WTC11 (cell line): ENCODE measurements around the gene SLC5A5.

ENCODE experiments used
- CREM ChIP-seq: sonication (generic); formaldehyde crosslinking; IDR thresholded peaks from 2 replicates; pipeline ENCODE4 v1.8.1; 2022; ENCODE audit warnings: mild to moderate bottlenecking, missing genetic modification reagents, moderate library complexity
- ETV6 ChIP-seq: sonication (generic); formaldehyde crosslinking; IDR thresholded peaks from 2 replicates; pipeline ENCODE4 v1.8.1; 2022; ENCODE audit warnings: mild to moderate bottlenecking, missing genetic modification reagents
- FOXP1 ChIP-seq: sonication (generic); formaldehyde crosslinking; IDR thresholded peaks from 2 replicates; pipeline ENCODE4 v1.8.0; 2022; ENCODE audit warnings: missing genetic modification reagents, mild to moderate bottlenecking, moderate library complexity, borderline replicate concordance
- JUN ChIP-seq: sonication (generic); formaldehyde crosslinking; IDR thresholded peaks from 2 replicates; pipeline ENCODE4 v1.8.0; 2023; ENCODE audit warnings: mild to moderate bottlenecking, missing genetic modification reagents
- MAX ChIP-seq: sonication (generic); formaldehyde crosslinking; IDR thresholded peaks from 2 replicates; pipeline ENCODE4 v1.8.0; 2022; ENCODE audit warnings: mild to moderate bottlenecking, missing genetic modification reagents
- SP1 ChIP-seq: sonication (generic); formaldehyde crosslinking; conservative IDR thresholded peaks from 2 replicates; pipeline ENCODE4 v1.8.1; 2022; ENCODE audit warnings: missing genetic modification reagents
- TEAD1 ChIP-seq: sonication (generic); formaldehyde crosslinking; IDR thresholded peaks from 2 replicates; pipeline ENCODE4 v1.8.0; 2022; ENCODE audit warnings: mild to moderate bottlenecking, missing genetic modification reagents
- ZBTB21 ChIP-seq: sonication (generic); formaldehyde crosslinking; IDR thresholded peaks from 2 replicates; pipeline ENCODE4 v1.8.1; 2023; ENCODE audit warnings: mild to moderate bottlenecking, missing genetic modification reagents, borderline replicate concordance
- ZNF121 ChIP-seq: sonication (generic); formaldehyde crosslinking; IDR thresholded peaks from 2 replicates; pipeline ENCODE4 v1.8.0; 2023; ENCODE audit warnings: missing genetic modification reagents
- ZNF232 ChIP-seq: sonication (generic); formaldehyde crosslinking; IDR thresholded peaks from 2 replicates; pipeline ENCODE4 v1.8.0; 2022; ENCODE audit warnings: mild to moderate bottlenecking, missing genetic modification reagents
- TF ChIP-seq, protein P1 (sequence below): fragments of 200-600 bp; IDR thresholded peaks from 2 replicates; pipeline ENCODE4 v1.8.0; 2022; ENCODE audit warnings: antibody characterized with exemption
- TF ChIP-seq, protein P2 (sequence below): fragments of 250-450 bp; sonication (Bioruptor Pico); IDR thresholded peaks from 2 replicates; pipeline ENCODE4 v1.9.0; 2021; ENCODE audit warnings: mild to moderate bottlenecking, borderline replicate concordance

DNA sequence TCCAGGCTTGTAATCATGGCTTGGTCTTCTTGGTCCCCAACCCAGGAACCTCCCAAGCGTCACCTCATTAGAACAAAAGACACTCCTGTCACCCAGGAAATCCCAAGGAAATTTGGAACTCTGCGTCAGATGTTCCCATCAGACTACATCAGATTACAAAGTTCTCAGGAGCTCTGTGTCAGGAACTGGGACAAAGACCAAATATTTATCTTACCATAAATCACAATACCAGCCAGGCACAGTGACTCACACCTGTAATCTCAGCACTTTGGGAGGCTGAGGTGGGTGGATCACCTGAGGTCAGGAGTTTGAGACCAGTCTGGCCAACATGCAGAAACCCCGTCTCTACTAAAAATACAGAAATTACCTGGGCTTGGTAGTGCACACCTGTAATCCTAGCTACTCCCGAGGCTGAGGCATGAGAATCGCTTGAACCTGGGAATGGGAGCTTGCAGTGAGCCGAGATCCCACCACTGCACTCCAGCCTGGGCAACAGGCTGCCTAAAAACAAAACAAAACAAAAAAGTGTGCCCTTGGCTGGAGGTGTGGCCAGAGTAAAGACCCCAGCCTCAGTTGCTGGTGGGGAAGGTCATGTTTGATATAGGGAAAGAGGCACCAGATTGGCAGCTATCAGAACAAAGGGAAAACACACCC is 44.3 kb downstream of the SLC5A5 start:
- no peak for TF ChIP-seq ZNF232
- TF ChIP-seq ZBTB21 = no peak
- TF ChIP-seq, protein P1, sequence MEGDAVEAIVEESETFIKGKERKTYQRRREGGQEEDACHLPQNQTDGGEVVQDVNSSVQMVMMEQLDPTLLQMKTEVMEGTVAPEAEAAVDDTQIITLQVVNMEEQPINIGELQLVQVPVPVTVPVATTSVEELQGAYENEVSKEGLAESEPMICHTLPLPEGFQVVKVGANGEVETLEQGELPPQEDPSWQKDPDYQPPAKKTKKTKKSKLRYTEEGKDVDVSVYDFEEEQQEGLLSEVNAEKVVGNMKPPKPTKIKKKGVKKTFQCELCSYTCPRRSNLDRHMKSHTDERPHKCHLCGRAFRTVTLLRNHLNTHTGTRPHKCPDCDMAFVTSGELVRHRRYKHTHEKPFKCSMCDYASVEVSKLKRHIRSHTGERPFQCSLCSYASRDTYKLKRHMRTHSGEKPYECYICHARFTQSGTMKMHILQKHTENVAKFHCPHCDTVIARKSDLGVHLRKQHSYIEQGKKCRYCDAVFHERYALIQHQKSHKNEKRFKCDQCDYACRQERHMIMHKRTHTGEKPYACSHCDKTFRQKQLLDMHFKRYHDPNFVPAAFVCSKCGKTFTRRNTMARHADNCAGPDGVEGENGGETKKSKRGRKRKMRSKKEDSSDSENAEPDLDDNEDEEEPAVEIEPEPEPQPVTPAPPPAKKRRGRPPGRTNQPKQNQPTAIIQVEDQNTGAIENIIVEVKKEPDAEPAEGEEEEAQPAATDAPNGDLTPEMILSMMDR = no peak
- no peak for TF ChIP-seq JUN (CRISPR knock-in tag)
- TF ChIP-seq, protein P2, sequence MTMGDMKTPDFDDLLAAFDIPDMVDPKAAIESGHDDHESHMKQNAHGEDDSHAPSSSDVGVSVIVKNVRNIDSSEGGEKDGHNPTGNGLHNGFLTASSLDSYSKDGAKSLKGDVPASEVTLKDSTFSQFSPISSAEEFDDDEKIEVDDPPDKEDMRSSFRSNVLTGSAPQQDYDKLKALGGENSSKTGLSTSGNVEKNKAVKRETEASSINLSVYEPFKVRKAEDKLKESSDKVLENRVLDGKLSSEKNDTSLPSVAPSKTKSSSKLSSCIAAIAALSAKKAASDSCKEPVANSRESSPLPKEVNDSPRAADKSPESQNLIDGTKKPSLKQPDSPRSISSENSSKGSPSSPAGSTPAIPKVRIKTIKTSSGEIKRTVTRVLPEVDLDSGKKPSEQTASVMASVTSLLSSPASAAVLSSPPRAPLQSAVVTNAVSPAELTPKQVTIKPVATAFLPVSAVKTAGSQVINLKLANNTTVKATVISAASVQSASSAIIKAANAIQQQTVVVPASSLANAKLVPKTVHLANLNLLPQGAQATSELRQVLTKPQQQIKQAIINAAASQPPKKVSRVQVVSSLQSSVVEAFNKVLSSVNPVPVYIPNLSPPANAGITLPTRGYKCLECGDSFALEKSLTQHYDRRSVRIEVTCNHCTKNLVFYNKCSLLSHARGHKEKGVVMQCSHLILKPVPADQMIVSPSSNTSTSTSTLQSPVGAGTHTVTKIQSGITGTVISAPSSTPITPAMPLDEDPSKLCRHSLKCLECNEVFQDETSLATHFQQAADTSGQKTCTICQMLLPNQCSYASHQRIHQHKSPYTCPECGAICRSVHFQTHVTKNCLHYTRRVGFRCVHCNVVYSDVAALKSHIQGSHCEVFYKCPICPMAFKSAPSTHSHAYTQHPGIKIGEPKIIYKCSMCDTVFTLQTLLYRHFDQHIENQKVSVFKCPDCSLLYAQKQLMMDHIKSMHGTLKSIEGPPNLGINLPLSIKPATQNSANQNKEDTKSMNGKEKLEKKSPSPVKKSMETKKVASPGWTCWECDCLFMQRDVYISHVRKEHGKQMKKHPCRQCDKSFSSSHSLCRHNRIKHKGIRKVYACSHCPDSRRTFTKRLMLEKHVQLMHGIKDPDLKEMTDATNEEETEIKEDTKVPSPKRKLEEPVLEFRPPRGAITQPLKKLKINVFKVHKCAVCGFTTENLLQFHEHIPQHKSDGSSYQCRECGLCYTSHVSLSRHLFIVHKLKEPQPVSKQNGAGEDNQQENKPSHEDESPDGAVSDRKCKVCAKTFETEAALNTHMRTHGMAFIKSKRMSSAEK (CRISPR knock-in tag) = no peak
- TF ChIP-seq SP1 (CRISPR knock-in tag) = no peak
- no peak for TF ChIP-seq ZNF121 (CRISPR knock-in tag)
- no peak for TF ChIP-seq ETV6 (CRISPR knock-in tag)
- no peak for TF ChIP-seq CREM (CRISPR knock-in tag)
- TF ChIP-seq MAX (CRISPR knock-in tag) = no peak
- TF ChIP-seq TEAD1 = no peak
- no peak for TF ChIP-seq FOXP1 (CRISPR knock-in tag)
